GM21447 (cell line): ENCODE results near the gene KIAA1217.

Experiments
- ATAC-seq: cut with Tn5 transposase; IDR thresholded peaks from one replicate; pipeline ENCODE4 v1.9.1; 2021; ENCODE audit not compliant: unreplicated experiment

The KIAA1217 gene

GRCh38 chr10:24363070-24363469 lies 154.1 kb downstream of the KIAA1217 start:
- no peak for ATAC-seq

GRCh38 chr10:24367688-24368087 lies 158.8 kb downstream of the KIAA1217 start:
- ATAC-seq, result no peak

- ATAC-seq, result no peak
These were observed 161.9 kb downstream of the KIAA1217 start for GRCh38 chr10:24370877-24371276.

- ATAC-seq, result no peak
These were observed 162.5 kb downstream of the KIAA1217 start for GRCh38 chr10:24371396-24371795.

- no peak for ATAC-seq
These were observed 165.4 kb downstream of the KIAA1217 start for GRCh38 chr10:24374134-24374915.

- ATAC-seq, result no peak
These were observed 166.6 kb downstream of the KIAA1217 start for GRCh38 chr10:24375510-24375909.

- no peak for ATAC-seq
These were observed 167.8 kb downstream of the KIAA1217 start for GRCh38 chr10:24376731-24377130.

- no peak for ATAC-seq
These were observed 169.4 kb downstream of the KIAA1217 start for GRCh38 chr10:24378126-24378920.

GRCh38 chr10:24381235-24382010 lies 172.5 kb downstream of the KIAA1217 start:
- no peak for ATAC-seq

GRCh38 chr10:24382045-24382444 lies 173.1 kb downstream of the KIAA1217 start:
- no peak for ATAC-seq

GRCh38 chr10:24382596-24382978 lies 173.6 kb downstream of the KIAA1217 start:
- ATAC-seq, result peak; percentile 23

- peak; percentile 51 for ATAC-seq
These were observed 174.2 kb downstream of the KIAA1217 start for GRCh38 chr10:24382979-24383663.

- peak; percentile 90 for ATAC-seq
These were observed 174.8 kb downstream of the KIAA1217 start for GRCh38 chr10:24383681-24384106.

GRCh38 chr10:24384954-24385353 lies 176.0 kb downstream of the KIAA1217 start:
- no peak for ATAC-seq

GRCh38 chr10:24385776-24386175 lies 176.8 kb downstream of the KIAA1217 start:
- no peak for ATAC-seq

GRCh38 chr10:24390146-24390700 lies 181.3 kb downstream of the KIAA1217 start:
- ATAC-seq, result no peak

- no peak for ATAC-seq
These were observed 181.8 kb downstream of the KIAA1217 start for GRCh38 chr10:24390746-24391145.

- no peak for ATAC-seq
These were observed 184.3 kb downstream of the KIAA1217 start for GRCh38 chr10:24393201-24393600.

GRCh38 chr10:24394461-24395190 lies 185.7 kb downstream of the KIAA1217 start:
- ATAC-seq, result peak; percentile 65

GRCh38 chr10:24396396-24396795 lies 187.5 kb downstream of the KIAA1217 start:
- ATAC-seq, result no peak
